Measurements from ENCODE around the gene RPUSD4.

RPUSD4 gene

GRCh38 chr11:126159719-126160344 is 51.6 kb downstream of the RPUSD4 start:
- no peak for TF ChIP-seq CTCF (IDR thresholded peaks at IDR 0.05; ENCODE audit: low read depth, low read length)
- Histone ChIP-seq H3K27me3 (no peaks in the 10 kb centered on the region), H3K4me1 (peaks cover 13% of the 10 kb centered on the region), H3K9me3 (no peaks in the 10 kb centered on the region), H3K36me3 (no peaks in the 10 kb centered on the region), H3K4me3 (ENCODE audit: low read depth, low read length) (no peak overlapping the region)
- no peak for DNase-seq

- no peaks in the 10 kb centered on the region for H3K27me3 ChIP-seq
- H3K4me3 ChIP-seq (ENCODE audit: low read depth, low read length), result no peak overlapping the region
- no peaks in the 10 kb centered on the region for H3K9me3 ChIP-seq
- peaks cover 6% of the 10 kb centered on the region for H3K4me1 ChIP-seq
- H3K36me3 ChIP-seq, result no peaks in the 10 kb centered on the region
- no peak for TF ChIP-seq CTCF (IDR thresholded peaks at IDR 0.05; ENCODE audit: low read depth, low read length)
- no peak for DNase-seq
Measured at GRCh38 chr11:126158054-126158791, 53.2 kb downstream of the RPUSD4 start.

GRCh38 chr11:126157326-126158030 is 54.0 kb downstream of the RPUSD4 start:
- Histone ChIP-seq H3K27me3 (no peaks in the 10 kb centered on the region), H3K9me3 (no peaks in the 10 kb centered on the region), H3K36me3 (no peaks in the 10 kb centered on the region), H3K4me3 (ENCODE audit: low read depth, low read length) (no peak overlapping the region), H3K4me1 (no peaks in the 10 kb centered on the region)
- no peak for DNase-seq
- TF ChIP-seq CTCF (IDR thresholded peaks at IDR 0.05; ENCODE audit: low read depth, low read length), result no peak

- no peak overlapping the region for H3K4me3 ChIP-seq (ENCODE audit: low read depth, low read length)
- H3K4me1 ChIP-seq, result no peaks in the 10 kb centered on the region
- TF ChIP-seq CTCF (IDR thresholded peaks at IDR 0.05; ENCODE audit: low read depth, low read length), result no peak
- H3K27me3 ChIP-seq, result no peaks in the 10 kb centered on the region
- no peaks in the 10 kb centered on the region for H3K9me3 ChIP-seq
- no peaks in the 10 kb centered on the region for H3K36me3 ChIP-seq
- DNase-seq, result no peak
Measured at GRCh38 chr11:126156814-126157213, 54.6 kb downstream of the RPUSD4 start.

- no peaks in the 10 kb centered on the region for H3K27me3 ChIP-seq
- DNase-seq, result no peak
- H3K36me3 ChIP-seq, result no peaks in the 10 kb centered on the region
- H3K4me3 ChIP-seq (ENCODE audit: low read depth, low read length), result no peak overlapping the region
- TF ChIP-seq CTCF (IDR thresholded peaks at IDR 0.05; ENCODE audit: low read depth, low read length), result no peak
- no peaks in the 10 kb centered on the region for H3K9me3 ChIP-seq
- no peaks in the 10 kb centered on the region for H3K4me1 ChIP-seq
Measured at GRCh38 chr11:126155402-126156187, 55.9 kb downstream of the RPUSD4 start.

All from BE2C (cell line).